GM08714 (cell line): Measurements from ENCODE around the gene IGSF8.
"Not testable (repeated sequence)": the region's sequence is repeated elsewhere in the genome, so short reads cannot be mapped to it uniquely, and the experiment has no call there.

Experiments
- H3K4me3 ChIP-seq: fragments of 200-500 bp; sonication (Bioruptor generic); 2 replicates; pipeline ENCODE4 v1.5.1; 2014; ENCODE audit warnings: mild to moderate bottlenecking, low read length, inconsistent platforms
- ZNF274 ChIP-seq: IDR thresholded peaks from 2 replicates; pipeline ENCODE4 v1.6.1; 2012; ENCODE audit warnings: mild to moderate bottlenecking, low read depth, low read length

IGSF8 gene

GRCh38 chr1:160064746-160065145, 33.7 kb downstream of the IGSF8 start:
- TF ChIP-seq ZNF274: no peak
- no peak overlapping the region for H3K4me3 ChIP-seq

GRCh38 chr1:160064164-160064563, 34.3 kb downstream of the IGSF8 start:
- TF ChIP-seq ZNF274: no peak
- H3K4me3 ChIP-seq: no peak overlapping the region

- no peak for TF ChIP-seq ZNF274
- no peak overlapping the region for H3K4me3 ChIP-seq
Observed at GRCh38 chr1:160063176-160063575, 35.2 kb downstream of the IGSF8 start.

GRCh38 chr1:160062230-160062532, 36.2 kb downstream of the IGSF8 start:
- TF ChIP-seq ZNF274: no peak
- no peak overlapping the region for H3K4me3 ChIP-seq

DNA sequence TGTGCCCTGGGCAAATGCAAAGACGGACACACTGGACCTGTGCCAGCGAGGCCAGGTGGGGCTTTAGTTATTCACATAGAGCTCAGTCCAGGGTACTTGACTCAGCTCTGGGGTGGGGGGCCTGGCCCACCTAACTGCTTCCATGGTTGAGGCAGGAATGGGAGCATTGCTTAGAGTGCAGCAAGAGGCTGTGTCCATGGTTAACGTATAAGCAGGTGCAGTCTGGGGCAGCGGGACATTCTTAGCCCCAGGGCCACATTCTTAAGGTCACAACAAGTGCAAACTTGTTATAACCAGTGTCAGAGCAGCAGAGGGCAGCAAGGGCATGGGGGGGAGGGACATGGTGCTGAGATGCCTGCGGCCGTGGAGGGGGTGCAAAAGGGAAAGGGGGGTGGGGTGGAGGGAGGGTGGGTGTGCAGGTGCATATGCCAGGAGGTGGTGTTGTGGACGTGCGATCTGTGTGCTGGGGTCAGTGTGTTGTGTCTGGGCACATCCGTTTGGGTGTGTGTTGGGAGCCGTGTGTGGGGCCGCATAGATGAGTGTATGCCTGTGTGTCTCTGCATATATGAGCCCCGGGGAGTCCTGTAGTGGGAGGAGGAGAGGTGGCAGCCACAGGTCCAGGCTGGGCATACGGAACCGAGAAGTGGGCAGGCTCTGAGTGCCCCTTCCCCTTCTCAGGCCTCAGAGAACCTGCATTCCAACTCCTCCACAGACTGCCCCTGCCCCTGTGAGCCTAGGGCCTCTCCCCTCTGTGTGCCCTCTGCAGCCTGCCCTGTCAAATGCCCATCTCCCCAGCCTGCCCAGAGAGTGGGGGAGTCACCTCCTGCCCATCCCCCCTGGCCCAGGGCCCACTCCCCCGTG, 36.8 kb downstream of the IGSF8 start:
- no peak for TF ChIP-seq ZNF274
- no peak overlapping the region for H3K4me3 ChIP-seq

DNA sequence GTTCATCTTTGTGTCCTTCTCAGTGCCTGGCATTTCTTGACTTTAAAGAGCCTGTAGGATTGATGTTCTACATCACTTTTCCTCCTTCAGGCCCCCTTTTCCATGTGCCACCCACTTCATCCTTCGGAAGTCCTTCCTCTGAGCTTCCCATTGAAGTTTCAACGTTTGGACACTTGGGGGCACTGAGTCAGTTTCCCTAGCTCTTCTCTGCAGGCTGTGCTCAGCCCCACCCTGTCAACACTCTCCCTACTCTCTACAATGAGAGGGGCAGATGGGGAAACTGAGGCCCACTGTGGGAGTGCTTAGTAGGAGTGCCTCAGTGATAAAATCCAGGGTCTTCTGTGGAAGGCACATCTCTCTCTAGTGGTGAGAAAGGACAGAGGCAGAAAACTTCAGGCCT, 40.3 kb downstream of the IGSF8 start:
- TF ChIP-seq ZNF274: no peak
- no peak overlapping the region for H3K4me3 ChIP-seq

DNA sequence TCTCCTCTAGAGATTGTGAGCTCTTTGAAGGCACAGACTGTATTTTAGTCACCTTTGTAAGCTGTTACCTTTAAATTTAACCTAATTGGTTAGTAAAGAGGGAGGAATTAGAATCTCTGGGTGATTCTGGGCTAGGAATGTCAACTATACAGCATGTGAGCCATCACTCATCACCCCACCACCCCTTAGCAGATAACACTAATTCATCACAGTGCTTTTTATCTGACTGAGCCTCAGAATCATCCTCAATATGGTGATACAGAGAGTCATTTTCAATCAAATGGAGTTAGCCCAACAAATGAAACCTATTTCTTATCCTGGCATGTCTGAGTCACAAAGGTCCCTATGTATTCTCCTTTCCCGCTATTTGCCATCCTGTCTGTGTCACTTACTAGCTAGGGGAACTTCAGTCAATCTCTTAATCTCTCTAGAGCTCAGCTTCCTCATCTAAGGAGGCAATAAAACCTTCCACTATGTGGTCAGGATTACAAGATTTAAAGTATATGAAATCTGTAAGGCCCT, 41.7 kb downstream of the IGSF8 start:
- no peak overlapping the region for H3K4me3 ChIP-seq
- TF ChIP-seq ZNF274: no peak

GRCh38 chr1:160053548-160054365, 44.7 kb downstream of the IGSF8 start:
- TF ChIP-seq ZNF274: no peak
- no peak overlapping the region for H3K4me3 ChIP-seq

DNA sequence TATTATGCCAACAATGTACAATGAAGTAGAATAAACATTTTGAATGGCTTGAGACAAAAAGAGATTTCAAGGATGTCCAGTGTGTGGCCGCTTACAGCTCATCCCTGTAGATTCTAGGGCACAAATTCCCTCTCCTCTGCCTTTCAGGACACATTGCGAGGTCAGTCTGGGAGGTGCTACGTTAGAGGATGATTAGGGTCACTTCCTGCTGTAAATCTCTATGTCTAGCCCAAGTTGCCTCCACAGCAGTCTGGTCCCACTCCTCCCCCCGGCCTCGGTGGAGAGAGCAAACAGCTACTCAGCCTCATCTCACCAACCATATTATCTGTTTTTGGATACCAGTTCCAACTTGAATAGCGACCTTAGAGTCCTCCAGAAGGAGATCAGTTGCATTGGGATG, 45.5 kb downstream of the IGSF8 start:
- no peak for TF ChIP-seq ZNF274
- no peak overlapping the region for H3K4me3 ChIP-seq

DNA sequence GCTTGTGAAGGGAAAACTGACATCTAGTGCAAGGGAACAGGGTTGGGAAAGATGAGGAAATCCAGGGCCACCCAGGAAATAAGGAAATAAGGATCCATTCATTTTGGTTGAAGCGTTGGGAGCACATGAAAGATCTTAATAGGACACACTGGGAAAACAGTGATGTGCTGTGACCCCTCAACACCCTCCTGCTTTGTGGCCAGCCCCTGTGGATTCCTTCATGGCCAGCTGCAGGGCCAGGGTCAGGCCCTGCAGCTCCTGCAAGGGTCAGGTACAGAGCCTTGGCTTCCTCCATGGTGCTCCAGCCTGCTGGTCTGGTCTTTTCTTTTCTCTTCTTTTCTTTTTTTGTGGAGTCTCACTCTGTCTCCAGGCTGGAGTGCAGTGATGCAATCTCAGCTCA, 47.8 kb downstream of the IGSF8 start:
- H3K4me3 ChIP-seq: no peak overlapping the region
- TF ChIP-seq ZNF274: no peak

DNA sequence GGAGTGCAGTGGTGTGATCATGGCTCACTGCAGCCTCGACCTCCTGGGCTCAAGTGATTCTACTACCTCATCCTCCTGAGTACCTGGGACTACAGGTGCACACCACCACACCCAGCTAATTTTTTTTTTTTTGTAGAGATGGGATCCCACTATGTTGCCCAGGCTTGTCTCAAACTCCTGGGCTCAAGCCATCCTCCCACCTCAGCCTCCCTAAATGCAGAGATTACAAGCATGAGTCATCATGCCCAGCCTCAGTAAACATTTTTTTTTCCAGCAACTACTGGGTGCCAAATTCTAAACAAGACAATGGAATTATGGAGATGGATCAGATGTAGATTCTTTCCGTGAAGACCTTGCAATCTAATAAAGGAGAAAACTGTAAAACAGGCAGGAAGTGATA, 48.2 kb downstream of the IGSF8 start:
- H3K4me3 ChIP-seq: not testable (repeated sequence)

DNA sequence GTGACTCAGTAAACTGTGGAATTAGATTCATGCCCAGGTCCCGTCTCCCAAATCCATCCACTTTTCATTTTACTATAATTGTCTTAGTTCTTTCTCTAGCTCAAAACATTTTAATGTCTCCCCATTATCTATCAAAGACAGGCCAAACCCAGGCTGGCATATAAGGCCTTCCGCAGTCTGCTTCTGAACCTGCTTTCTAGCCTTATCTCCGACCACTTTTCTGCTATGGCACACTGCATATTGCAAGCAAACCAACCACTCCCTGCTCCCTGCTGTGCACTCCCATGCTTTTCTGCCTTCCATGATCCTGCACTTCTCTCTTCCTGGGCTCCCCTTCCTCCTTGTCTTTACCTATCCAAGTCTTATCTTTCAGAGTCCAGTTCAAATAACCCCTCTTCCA, 49.3 kb downstream of the IGSF8 start:
- H3K4me3 ChIP-seq: no peak overlapping the region
- TF ChIP-seq ZNF274: no peak

GRCh38 chr1:160048335-160048734, 50.1 kb downstream of the IGSF8 start:
- TF ChIP-seq ZNF274: no peak
- no peak overlapping the region for H3K4me3 ChIP-seq

DNA sequence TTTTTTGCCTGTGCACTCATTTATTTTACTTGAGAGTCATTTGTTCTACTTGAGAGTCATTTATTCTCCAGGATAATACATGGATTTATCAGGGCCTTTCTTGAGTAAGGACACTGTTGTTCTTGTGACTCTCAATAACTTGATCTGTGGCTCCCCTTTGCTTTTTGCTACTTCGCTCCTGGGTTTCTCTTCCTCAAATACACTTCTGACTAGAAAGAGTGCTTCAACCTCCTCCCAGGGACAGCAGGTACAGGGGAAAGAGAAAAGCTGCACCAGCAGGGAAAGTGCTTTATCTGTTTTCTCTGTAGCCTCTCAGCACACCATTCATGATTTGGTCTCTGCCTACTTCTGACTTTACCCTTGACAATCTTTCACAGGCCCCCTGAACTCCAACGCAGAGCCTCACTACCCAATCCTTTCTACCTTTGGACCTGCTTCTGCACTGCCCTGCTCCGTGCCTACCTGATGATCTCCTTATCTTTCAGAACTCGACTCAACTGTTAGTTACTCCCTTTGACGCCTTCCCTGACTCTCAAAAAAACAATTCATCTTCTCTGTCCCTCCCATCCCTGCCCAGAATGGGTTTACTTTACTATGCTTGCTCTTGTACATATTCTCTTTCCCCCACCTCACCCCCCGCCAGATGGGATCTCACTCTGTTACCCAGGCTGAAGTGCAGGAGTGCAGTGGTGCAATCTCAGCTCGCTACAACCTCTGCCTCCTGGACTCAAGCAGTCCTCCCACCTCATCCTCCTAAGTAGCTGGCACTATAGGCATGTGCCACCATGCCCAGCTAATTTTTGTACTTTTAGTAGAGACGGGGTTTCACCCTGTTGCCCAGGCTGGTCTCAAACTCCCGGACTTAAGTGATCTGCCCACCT, 51.1 kb downstream of the IGSF8 start:
- H3K4me3 ChIP-seq: no peak overlapping the region; the same call in 1 of the 2 replicates
- no peak for TF ChIP-seq ZNF274

- no peak overlapping the region; the same call in 1 of the 2 replicates for H3K4me3 ChIP-seq
Observed at GRCh38 chr1:160046494-160047110, 51.8 kb downstream of the IGSF8 start.

More at GRCh38 chr1:160046494-160047110, 51.8 kb downstream of the IGSF8 start:
- no peak for TF ChIP-seq ZNF274
